Loucy (cell line): ENCODE measurements around the gene CMTM3.
"Not testable (repeated sequence)": the region's sequence is repeated elsewhere in the genome, so short reads cannot be mapped to it uniquely, and the experiment has no call there.

Experiments used
- H2AFZ ChIP-seq: fragments of 200-600 bp; sonication (generic); 2 replicates; pipeline ENCODE4 v1.6.0; 2016; ENCODE audit warnings: antibody characterized with exemption, mild to moderate bottlenecking, low read length, moderate library complexity
- H3F3A ChIP-seq: fragments of 200-600 bp; 2 replicates; pipeline ENCODE4 v1.6.0; 2016; ENCODE audit warnings: antibody characterized with exemption, low read depth, mild to moderate bottlenecking
- H3K27me3 ChIP-seq: fragments of 200-600 bp; sonication (generic); 2 replicates; pipeline ENCODE4 v1.6.1; 2014; ENCODE audit warnings: low read length, mild to moderate bottlenecking; ENCODE audit not compliant: insufficient read depth, poor library complexity, severe bottlenecking
- H3K36me3 ChIP-seq: fragments of 200-600 bp; sonication (generic); 2 replicates; pipeline ENCODE4 v1.6.1; 2016; ENCODE audit warnings: low read length; ENCODE audit not compliant: insufficient read depth
- H3K4me1 ChIP-seq: fragments of 200-600 bp; sonication (generic); 2 replicates; pipeline ENCODE4 v1.5.1; 2014; ENCODE audit warnings: low read length, mild to moderate bottlenecking; ENCODE audit not compliant: insufficient read depth, poor library complexity, severe bottlenecking
- H3K4me2 ChIP-seq: fragments of 200-600 bp; sonication (generic); 2 replicates; pipeline ENCODE4 v1.6.0; 2014; ENCODE audit warnings: antibody characterized with exemption, low read length, low read depth, mild to moderate bottlenecking; ENCODE audit not compliant: poor library complexity, severe bottlenecking
- H3K4me3 ChIP-seq: fragments of 200-600 bp; sonication (generic); 2 replicates; pipeline ENCODE4 v1.5.1; 2014; ENCODE audit warnings: low read length, mild to moderate bottlenecking, mixed read lengths; ENCODE audit not compliant: poor library complexity, severe bottlenecking
- H3K79me2 ChIP-seq: fragments of 200-600 bp; sonication (generic); 2 replicates; pipeline ENCODE4 v1.6.1; 2014; ENCODE audit warnings: low read length; ENCODE audit not compliant: insufficient read depth
- H3K9ac ChIP-seq: fragments of 200-600 bp; sonication (generic); 2 replicates; pipeline ENCODE4 v1.6.0; 2014; ENCODE audit warnings: mild to moderate bottlenecking, low read depth, low read length, moderate library complexity; ENCODE audit not compliant: poor library complexity, severe bottlenecking
- H3K9me2 ChIP-seq: fragments of 200-600 bp; sonication (generic); replicated peaks from 2 replicates; pipeline ENCODE4 v1.6.1; 2016; ENCODE audit warnings: low read depth, low read length, mixed read lengths
- H3K9me3 ChIP-seq: fragments of 200-600 bp; sonication (generic); 2 replicates; pipeline ENCODE4 v1.6.1; 2014; ENCODE audit warnings: mild to moderate bottlenecking, antibody characterized with exemption, low read length, low read depth; ENCODE audit not compliant: insufficient read depth
- H4K20me1 ChIP-seq: fragments of 200-600 bp; sonication (generic); 2 replicates; pipeline ENCODE4 v1.6.0; 2014; ENCODE audit warnings: antibody characterized with exemption, low read length, mild to moderate bottlenecking; ENCODE audit not compliant: insufficient read depth, poor library complexity, severe bottlenecking
- EZH2phosphoT487 ChIP-seq: fragments of 200-600 bp; IDR thresholded peaks from 2 replicates; pipeline ENCODE4 v1.6.1; 2018; ENCODE audit warnings: antibody characterized with exemption, mild to moderate bottlenecking, moderate library complexity, borderline replicate concordance
- TF ChIP-seq, protein P1 (sequence below): fragments of 200-600 bp; sonication (generic); conservative IDR thresholded peaks from 2 replicates; pipeline ENCODE4 v1.5.1; 2014; ENCODE audit warnings: mild to moderate bottlenecking, antibody characterized with exemption, low read length

The CMTM3 gene

DNA sequence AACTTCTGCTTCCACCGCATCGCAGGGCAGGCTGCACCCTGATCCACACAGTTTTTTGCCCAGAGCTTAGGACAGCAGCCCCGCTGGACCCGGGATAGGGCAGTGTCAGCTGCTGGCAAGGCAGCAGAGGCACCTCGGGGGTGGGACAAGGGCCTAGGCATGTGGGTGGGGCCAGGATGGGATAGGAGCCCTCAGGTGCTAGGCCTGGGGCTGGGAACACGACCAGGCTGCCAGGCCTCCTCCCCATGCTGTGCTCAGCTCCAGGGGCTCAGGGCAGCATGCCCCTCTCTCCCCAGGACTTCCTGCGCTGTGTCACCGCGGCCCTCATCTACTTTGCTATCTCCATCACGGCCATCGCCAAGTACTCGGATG, 4.6 kb downstream of the CMTM3 start:
- Histone ChIP-seq H3K9ac (peak overlapping the region; percentile 68), H3F3A (peaks cover under 1% of the 10 kb centered on the region; the same call in 1 of the 2 replicates), H3K9me2 (no peaks in the 10 kb centered on the region), H3K9me3 (no peaks in the 10 kb centered on the region), H3K4me1 (peaks cover 38% of the 10 kb centered on the region), H4K20me1 (peaks cover 55% of the 10 kb centered on the region), H3K36me3 (peaks cover 48% of the 10 kb centered on the region; the same call in 1 of the 2 replicates), H2AFZ (no peak overlapping the region), H3K4me3 (peak overlapping the region; percentile 60), H3K79me2 (peaks cover 56% of the 10 kb centered on the region), H3K4me2 (peak overlapping the region; percentile 94), H3K27me3 (peaks cover 6% of the 10 kb centered on the region)
- TF ChIP-seq EZH2phosphoT487: no peak
- TF ChIP-seq, protein P1, sequence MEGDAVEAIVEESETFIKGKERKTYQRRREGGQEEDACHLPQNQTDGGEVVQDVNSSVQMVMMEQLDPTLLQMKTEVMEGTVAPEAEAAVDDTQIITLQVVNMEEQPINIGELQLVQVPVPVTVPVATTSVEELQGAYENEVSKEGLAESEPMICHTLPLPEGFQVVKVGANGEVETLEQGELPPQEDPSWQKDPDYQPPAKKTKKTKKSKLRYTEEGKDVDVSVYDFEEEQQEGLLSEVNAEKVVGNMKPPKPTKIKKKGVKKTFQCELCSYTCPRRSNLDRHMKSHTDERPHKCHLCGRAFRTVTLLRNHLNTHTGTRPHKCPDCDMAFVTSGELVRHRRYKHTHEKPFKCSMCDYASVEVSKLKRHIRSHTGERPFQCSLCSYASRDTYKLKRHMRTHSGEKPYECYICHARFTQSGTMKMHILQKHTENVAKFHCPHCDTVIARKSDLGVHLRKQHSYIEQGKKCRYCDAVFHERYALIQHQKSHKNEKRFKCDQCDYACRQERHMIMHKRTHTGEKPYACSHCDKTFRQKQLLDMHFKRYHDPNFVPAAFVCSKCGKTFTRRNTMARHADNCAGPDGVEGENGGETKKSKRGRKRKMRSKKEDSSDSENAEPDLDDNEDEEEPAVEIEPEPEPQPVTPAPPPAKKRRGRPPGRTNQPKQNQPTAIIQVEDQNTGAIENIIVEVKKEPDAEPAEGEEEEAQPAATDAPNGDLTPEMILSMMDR: no peak

DNA sequence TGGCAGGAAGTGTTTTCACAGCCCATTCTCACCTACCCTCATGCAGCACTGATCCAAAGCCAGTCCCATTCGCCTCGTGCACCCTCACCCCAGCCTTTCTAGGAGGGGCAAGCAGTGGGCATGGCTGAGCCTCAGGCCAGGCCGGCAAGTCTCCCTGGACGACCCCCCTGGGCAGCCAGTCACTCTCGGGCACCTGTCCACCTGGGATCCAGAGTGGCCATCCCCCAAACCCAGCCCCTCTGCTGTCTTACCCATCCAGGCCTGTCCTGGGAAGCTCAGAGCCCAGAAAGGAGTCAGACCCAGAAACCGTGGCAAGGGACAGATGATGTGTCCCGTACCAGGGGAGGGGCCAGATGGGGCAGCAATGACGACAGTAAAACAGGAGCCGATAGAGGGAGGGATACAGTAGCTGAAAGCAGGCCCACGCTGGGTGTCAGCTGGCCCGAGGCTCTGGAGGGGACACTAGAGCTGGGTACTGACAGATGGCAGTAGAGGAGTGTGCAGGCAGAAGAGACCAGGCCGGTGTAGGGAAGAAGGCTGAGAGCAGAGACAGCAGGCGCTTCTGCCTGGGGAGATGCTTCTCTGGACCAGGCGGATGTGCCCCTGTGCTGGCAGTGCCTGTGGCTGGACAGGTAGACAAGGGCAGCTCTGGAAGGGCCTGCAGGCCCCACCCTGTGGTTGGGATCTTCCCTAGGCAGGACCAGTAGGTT, 5.8 kb downstream of the CMTM3 start:
- H3K27me3 ChIP-seq: peaks cover 1% of the 10 kb centered on the region
- H3K36me3 ChIP-seq: peaks cover 53% of the 10 kb centered on the region; the same call in 1 of the 2 replicates
- H2AFZ ChIP-seq: no peak overlapping the region
- H3K4me1 ChIP-seq: peaks cover 38% of the 10 kb centered on the region
- TF ChIP-seq, protein P1: no peak
- TF ChIP-seq EZH2phosphoT487: no peak
- no peaks in the 10 kb centered on the region; the same call in 1 of the 2 replicates for H3F3A ChIP-seq
- no peaks in the 10 kb centered on the region for H3K9me3 ChIP-seq
- H3K9ac ChIP-seq: no peak overlapping the region
- no peak overlapping the region for H3K4me2 ChIP-seq
- peaks cover 51% of the 10 kb centered on the region for H4K20me1 ChIP-seq
- no peak overlapping the region for H3K4me3 ChIP-seq
- H3K9me2 ChIP-seq: no peaks in the 10 kb centered on the region
- H3K79me2 ChIP-seq: peaks cover 50% of the 10 kb centered on the region

DNA sequence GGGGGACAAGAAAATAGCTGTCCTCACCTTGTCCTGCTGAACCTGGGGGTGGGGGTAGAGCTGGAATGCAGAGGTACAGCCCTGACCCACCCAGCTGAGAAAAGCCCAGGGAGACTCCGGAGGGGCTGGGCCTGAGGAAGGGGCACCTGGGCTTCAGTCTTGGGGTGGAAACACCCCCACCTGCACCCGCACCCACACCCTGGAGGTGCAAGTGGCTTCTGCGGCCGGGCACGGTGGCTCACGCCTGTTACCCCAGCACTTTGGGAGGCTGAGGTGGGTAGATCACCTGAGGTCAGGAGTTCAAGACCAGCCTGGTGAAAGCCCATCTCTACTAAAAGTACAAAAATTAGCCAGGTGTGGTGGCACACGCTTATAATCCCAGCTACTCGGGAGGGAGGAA, 7.4 kb downstream of the CMTM3 start:
- not testable (repeated sequence) for H3K9me3 ChIP-seq, H3K4me2 ChIP-seq, H3K4me3 ChIP-seq, H3K27me3 ChIP-seq, H3K9me2 ChIP-seq, H3K9ac ChIP-seq, H3F3A ChIP-seq, H2AFZ ChIP-seq
- peaks cover 26% of the 10 kb centered on the region for H3K4me1 ChIP-seq
- peaks cover 35% of the 10 kb centered on the region for H4K20me1 ChIP-seq
- peaks cover 53% of the 10 kb centered on the region; the same call in 1 of the 2 replicates for H3K36me3 ChIP-seq
- peaks cover 33% of the 10 kb centered on the region for H3K79me2 ChIP-seq

DNA sequence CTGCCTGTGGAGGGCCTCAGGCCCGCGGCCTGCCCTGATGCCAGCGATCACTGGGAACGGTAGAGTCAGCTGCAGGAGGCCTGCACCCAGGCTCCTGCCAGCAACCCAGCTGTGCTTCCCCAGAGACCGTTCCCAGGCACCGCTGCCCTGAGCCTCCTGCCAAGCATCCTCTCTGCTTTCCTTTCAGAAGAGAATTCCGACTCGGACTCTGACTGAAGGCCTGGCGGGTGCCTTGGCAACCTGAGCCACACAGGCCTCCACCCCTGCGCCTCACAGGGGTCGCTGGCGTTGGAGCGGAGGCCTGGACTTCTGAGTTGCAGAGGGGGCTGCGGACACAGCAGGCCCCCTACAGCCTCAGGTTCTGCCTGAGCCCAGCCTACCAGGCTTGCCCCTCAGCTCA, 7.9 kb downstream of the CMTM3 start:
- no peak overlapping the region for H3K4me2 ChIP-seq
- no peaks in the 10 kb centered on the region for H3K27me3 ChIP-seq
- TF ChIP-seq EZH2phosphoT487: no peak
- TF ChIP-seq, protein P1: no peak
- peaks cover 53% of the 10 kb centered on the region; the same call in 1 of the 2 replicates for H3K36me3 ChIP-seq
- H3F3A ChIP-seq: no peaks in the 10 kb centered on the region; the same call in 1 of the 2 replicates
- H4K20me1 ChIP-seq: peaks cover 30% of the 10 kb centered on the region
- no peak overlapping the region for H3K4me3 ChIP-seq
- no peaks in the 10 kb centered on the region for H3K9me2 ChIP-seq
- H3K79me2 ChIP-seq: peaks cover 28% of the 10 kb centered on the region
- no peak overlapping the region for H3K9ac ChIP-seq
- H2AFZ ChIP-seq: no peak overlapping the region
- H3K9me3 ChIP-seq: no peaks in the 10 kb centered on the region
- H3K4me1 ChIP-seq: peaks cover 21% of the 10 kb centered on the region
